ENCODE results near the gene TNMD. TPM values are rescaled to one million over a fixed set of nuclear protein-coding genes. Genes with fewer than 3 reads are reported as not detected.
"Not testable (repeated sequence)": the region's sequence is repeated elsewhere in the genome, so short reads cannot be mapped to it uniquely, and the experiment has no call there.

Gene TNMD
- total RNA-seq (ENCODE audit: low replicate concordance), result 0.90 TPM in 1 of 2 replicates, not detected in the other

GRCh38 chrX:100584611-100585010 is at the start of gene TNMD:
Gene TNMD, plus strand, starts transcription at chrX:100584936. Its CDS starts 83 bp downstream, at chrX:100585019.
- no peak for TF ChIP-seq CTCF (IDR thresholded peaks at IDR 0.05; ENCODE audit: insufficient read depth, low read length)
- DNase-seq (ENCODE audit: low read depth), result no peak
- no peak within 1 kb of the TSS for H3K4me3 ChIP-seq (ENCODE audit: low read depth, low read length)

GRCh38 chrX:100565534-100565933 is 19.2 kb upstream of the TNMD start:
- H3K4me3 ChIP-seq (ENCODE audit: low read depth, low read length); DNase-seq (ENCODE audit: low read depth): not testable (repeated sequence)

- H3K4me3 ChIP-seq (ENCODE audit: low read depth, low read length), result no peak overlapping the region
- TF ChIP-seq CTCF (IDR thresholded peaks at IDR 0.05; ENCODE audit: insufficient read depth, low read length), result no peak
- DNase-seq (ENCODE audit: low read depth), result no peak
These were observed 2.0 kb downstream of the TNMD start for GRCh38 chrX:100586747-100587146.

DNA sequence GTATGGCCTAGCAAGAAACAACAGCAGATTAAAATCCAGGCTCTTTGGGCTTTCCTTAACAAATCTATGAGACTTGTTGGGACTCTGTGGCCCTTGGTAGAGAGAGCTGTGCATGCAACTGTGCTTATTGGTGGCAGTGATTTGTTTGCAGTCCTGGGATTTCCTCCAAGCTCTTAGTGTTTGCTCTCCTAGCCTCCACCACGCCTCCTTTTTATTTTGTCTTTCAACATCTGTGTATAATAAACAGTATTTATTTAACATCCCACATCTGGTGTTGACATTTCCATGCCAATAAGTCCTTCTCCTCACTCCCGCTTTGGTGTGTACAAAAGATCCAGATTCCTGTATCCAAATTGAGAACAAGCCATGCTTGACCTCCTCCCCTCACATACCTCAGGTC is 3.1 kb downstream of the TNMD start:
- no peak overlapping the region for H3K4me3 ChIP-seq (ENCODE audit: low read depth, low read length)
- no peak for DNase-seq (ENCODE audit: low read depth)
- TF ChIP-seq CTCF (IDR thresholded peaks at IDR 0.05; ENCODE audit: insufficient read depth, low read length), result no peak

- no peak for TF ChIP-seq CTCF (IDR thresholded peaks at IDR 0.05; ENCODE audit: insufficient read depth, low read length)
- DNase-seq (ENCODE audit: low read depth), result no peak
- H3K4me3 ChIP-seq (ENCODE audit: low read depth, low read length), result no peak overlapping the region
These were observed 6.7 kb downstream of the TNMD start for GRCh38 chrX:100591256-100592051.

- H3K4me3 ChIP-seq (ENCODE audit: low read depth, low read length), result no peak overlapping the region
- no peak for TF ChIP-seq CTCF (IDR thresholded peaks at IDR 0.05; ENCODE audit: insufficient read depth, low read length)
- no peak for DNase-seq (ENCODE audit: low read depth)
These were observed 8.4 kb downstream of the TNMD start for GRCh38 chrX:100593126-100593525.

DNA sequence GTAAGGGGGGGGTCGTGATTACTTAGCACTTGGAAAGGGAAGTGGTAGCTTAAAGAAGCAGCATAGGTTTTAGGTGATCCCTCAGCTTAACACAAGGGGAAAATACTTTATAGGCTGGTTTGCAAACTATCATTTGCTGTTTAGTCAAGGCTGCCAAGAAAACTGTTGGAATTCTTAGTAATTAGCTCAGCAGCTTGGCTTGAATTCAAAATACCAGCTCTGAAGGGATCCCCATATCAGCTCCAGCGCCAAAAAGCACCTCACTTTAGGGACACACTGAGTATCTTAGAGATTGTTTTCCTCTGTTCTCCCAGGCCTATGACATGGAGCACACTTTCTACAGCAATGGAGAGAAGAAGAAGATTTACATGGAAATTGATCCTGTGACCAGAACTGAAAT is 8.8 kb downstream of the TNMD start:
- TF ChIP-seq CTCF (IDR thresholded peaks at IDR 0.05; ENCODE audit: insufficient read depth, low read length), result no peak
- no peak for DNase-seq (ENCODE audit: low read depth)
- no peak overlapping the region for H3K4me3 ChIP-seq (ENCODE audit: low read depth, low read length)
